ENCODE data around the gene CNOT6L.

The CNOT6L gene

GRCh38 chr4:77713884-77714283, 105.3 kb downstream of the CNOT6L start:
- no peak for DNase-seq (ENCODE audit: low read depth in 1 of 2, low spot score in 1 of 2)

- DNase-seq (ENCODE audit: low read depth in 1 of 2, low spot score in 1 of 2) = no peak
Measured at GRCh38 chr4:77712675-77713074, 106.5 kb downstream of the CNOT6L start.

GRCh38 chr4:77711469-77711868, 107.7 kb downstream of the CNOT6L start:
- DNase-seq (ENCODE audit: low read depth in 1 of 2, low spot score in 1 of 2) = no peak

GRCh38 chr4:77710684-77711083, 108.5 kb downstream of the CNOT6L start:
- no peak for DNase-seq (ENCODE audit: low read depth in 1 of 2, low spot score in 1 of 2)

- no peak for DNase-seq (ENCODE audit: low read depth in 1 of 2, low spot score in 1 of 2)
Measured at GRCh38 chr4:77710059-77710458, 109.1 kb downstream of the CNOT6L start.

- no peak for DNase-seq (ENCODE audit: low read depth in 1 of 2, low spot score in 1 of 2)
Measured at GRCh38 chr4:77706717-77707116, 112.5 kb downstream of the CNOT6L start.

- no peak for DNase-seq (ENCODE audit: low read depth in 1 of 2, low spot score in 1 of 2)
Measured at GRCh38 chr4:77703666-77704065, 115.5 kb downstream of the CNOT6L start.

GRCh38 chr4:77701121-77701520, 118.0 kb downstream of the CNOT6L start:
- DNase-seq (ENCODE audit: low read depth in 1 of 2, low spot score in 1 of 2) = no peak

- no peak for DNase-seq (ENCODE audit: low read depth in 1 of 2, low spot score in 1 of 2)
Measured at GRCh38 chr4:77699731-77700210, 119.4 kb downstream of the CNOT6L start.

- DNase-seq (ENCODE audit: low read depth in 1 of 2, low spot score in 1 of 2) = no peak
Measured at GRCh38 chr4:77697860-77698590, 121.1 kb downstream of the CNOT6L start.

- DNase-seq (ENCODE audit: low read depth in 1 of 2, low spot score in 1 of 2) = no peak
Measured at GRCh38 chr4:77695774-77696173, 123.4 kb downstream of the CNOT6L start.

- no peak for DNase-seq (ENCODE audit: low read depth in 1 of 2, low spot score in 1 of 2)
Measured at GRCh38 chr4:77692847-77693432, 126.2 kb downstream of the CNOT6L start.

- no peak for DNase-seq (ENCODE audit: low read depth in 1 of 2, low spot score in 1 of 2)
Measured at GRCh38 chr4:77681792-77682191, 137.4 kb downstream of the CNOT6L start.

GRCh38 chr4:77676842-77677241, 142.3 kb downstream of the CNOT6L start:
- no peak for DNase-seq (ENCODE audit: low read depth in 1 of 2, low spot score in 1 of 2)

- DNase-seq (ENCODE audit: low read depth in 1 of 2, low spot score in 1 of 2) = no peak
Measured at GRCh38 chr4:77671051-77671450, 148.1 kb downstream of the CNOT6L start.

- no peak for DNase-seq (ENCODE audit: low read depth in 1 of 2, low spot score in 1 of 2)
Measured at GRCh38 chr4:77669946-77670590, 149.1 kb downstream of the CNOT6L start.

GRCh38 chr4:77665381-77666069, 153.6 kb downstream of the CNOT6L start:
- no peak for DNase-seq (ENCODE audit: low read depth in 1 of 2, low spot score in 1 of 2)
